NK-92 (cell line): ENCODE results near the gene THAP8.

Experiments used
- DNase-seq: peaks from one replicate; lab custom pipeline; 2025; ENCODE audit not compliant: unreplicated experiment; lab: John Stamatoyannopoulos, UW

Gene THAP8

GRCh38 chr19:36030264-36031148 lies 23.6 kb downstream of the THAP8 start:
- DNase-seq: no peak

DNA sequence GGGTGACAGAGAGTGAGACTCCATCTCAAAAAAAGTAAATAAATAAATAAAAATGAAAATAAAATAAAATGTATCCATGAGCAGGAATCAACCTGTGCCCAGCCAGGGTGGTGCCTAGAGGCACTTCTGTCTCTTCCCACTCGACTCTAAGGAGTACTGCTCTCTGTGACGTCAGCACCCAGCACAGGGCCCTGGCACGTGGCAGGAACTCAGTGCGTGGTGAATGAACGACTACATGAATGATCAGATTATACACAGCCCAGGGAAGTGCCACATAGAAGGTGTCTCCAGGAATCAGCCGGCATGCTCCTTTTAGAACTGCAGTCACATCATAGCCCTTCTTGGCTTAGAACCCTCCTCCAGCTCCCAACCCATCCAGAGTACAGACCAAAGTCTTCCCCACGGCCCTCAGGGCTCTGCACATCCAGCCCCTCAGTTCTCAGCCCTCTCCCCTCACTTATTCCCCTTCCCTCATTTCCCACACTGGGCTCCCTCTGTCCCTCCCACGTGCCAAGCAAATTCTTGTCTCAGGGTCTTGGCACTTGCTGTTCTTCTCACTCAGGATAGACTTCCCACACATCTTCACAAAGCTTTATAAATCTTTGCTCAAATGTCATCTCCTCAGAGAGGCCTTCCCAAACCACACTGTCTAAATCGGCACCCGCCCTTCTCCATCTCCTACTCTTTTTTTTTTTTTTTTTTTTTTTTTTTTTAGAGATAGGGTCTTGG lies 25.6 kb downstream of the THAP8 start:
- DNase-seq: no peak

- no peak for DNase-seq
Observed at GRCh38 chr19:36027696-36028095, 26.4 kb downstream of the THAP8 start.

DNA sequence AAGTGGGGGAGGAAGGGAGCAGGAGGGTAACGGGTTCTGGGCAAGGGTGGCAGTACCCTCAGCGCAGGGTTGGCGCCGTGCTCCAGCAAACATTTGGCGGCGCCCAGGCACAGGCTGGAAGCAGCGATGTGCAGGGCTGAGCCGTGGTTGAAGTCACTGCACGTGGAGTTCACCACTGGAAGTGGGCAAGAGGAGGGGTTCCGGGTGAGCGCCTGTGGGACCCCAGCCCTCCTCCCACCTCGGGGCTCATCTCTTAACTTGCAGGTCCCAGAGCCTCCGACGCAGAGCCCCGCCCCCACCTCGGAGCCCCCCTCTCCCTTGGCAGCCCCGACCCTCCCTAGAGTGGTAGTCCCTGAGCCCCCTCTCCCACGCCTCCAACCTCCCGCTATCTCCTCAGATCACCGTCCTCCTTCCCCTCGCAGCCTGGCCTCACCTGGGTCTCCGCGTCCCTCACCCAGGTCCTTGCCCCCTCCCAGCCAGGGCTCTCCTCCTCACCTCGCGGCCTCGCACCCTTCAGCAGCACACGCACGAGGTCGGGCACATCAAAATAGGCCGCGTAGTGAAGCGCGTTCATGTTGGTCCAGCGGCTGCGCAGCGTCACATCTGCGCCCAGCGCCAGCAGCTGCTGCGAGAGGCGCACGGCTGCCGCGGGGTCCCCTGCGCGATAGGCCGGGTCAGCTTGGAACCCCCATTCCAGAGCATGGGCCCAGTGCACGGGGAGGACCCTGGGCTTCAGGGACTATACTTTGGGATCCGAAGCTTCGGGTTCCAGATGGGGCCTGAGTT lies 27.8 kb downstream of the THAP8 start:
- no peak for DNase-seq

DNA sequence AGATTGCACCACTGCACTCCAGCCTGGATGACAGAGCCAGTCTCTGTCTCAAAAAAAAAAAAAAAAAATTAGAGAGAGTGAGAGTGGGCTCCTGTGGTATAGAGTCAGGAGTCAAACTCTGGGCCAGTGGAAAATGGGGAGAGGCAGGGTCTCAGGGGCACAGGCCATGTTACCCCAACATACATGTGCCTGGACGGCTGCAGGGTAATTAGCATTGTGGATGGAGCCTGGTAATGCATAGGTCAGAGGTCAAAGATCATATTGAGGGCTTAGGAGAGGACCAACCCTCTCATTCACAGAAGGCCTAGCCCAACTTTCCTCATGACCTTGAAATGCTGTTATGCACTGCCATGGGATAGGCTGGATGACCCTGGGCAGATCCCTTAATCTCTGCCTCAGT lies 28.5 kb downstream of the THAP8 start:
- no peak for DNase-seq

DNA sequence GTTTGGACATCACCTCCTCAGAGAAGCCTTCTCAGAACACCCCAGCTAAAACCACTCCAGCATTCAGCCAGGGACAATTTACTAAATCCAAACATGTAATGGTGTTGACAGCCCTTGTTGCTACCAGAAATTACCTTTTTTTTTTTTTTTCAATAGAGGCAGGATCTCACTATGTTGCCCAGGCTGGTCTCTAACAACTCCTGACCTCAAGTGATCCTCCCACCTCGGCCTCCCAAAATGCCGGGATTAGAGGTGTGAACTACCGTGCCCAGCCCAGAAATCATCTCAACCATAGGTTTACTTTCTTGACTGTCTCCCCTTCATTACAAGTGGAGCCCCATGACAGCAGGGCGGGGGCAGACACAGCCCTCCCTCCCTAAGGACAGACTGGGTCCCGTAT lies 30.7 kb downstream of the THAP8 start:
- DNase-seq: no peak

GRCh38 chr19:36019061-36019670 lies 34.9 kb downstream of the THAP8 start:
- DNase-seq: no peak

DNA sequence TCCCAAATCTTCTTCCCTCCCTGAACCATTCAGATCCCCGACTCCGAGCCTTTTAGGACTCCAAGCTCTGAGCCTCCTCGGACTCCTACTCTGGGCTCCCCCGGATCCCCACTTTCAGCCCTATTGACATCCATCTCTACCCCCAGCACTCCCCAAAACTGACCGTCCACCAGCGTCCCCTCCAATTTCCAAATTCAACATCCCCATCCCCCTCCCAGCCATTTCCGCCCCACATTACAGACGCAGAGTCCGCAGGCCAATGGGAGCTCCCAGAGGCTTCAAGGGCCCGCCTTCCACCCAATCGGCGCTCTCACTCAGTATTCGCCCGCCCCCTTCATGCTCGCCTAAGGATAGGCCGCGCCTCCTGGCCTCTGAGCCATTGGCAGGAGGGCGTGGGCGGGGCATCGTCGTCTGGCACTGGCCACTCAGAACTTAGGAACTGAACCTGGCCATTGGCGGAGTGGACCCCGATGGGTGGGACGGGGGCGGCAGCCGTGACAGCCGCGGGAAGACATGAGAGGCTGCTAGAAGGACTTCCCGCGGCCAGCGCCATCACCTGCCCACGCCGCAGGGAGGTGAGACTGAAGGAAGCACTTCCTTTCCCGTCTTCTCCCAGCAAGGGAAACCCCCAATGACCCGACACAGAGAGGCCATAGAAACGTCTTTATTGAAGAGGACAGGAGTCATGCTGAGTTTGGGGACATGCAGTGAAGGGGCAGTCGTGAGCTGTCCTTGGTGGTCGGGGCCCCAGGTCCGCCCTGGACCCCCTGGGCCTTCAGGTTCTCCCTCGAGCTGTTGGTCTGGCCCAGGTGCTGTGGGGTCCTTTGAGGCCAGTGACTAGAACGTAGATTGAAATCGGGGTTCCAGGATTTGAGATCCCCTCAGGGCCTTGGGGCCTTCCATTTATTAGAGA lies 39.8 kb downstream of the THAP8 start, which contains the start of gene ALKBH6:
ALKBH6 (minus strand) TSS at position 202 of the 913 bp plus-strand sequence. CDS start 816 bp downstream, outside the sequence.
- peak; percentile 92 for DNase-seq

GRCh38 chr19:36013280-36014011 lies 40.6 kb downstream of the THAP8 start:
- no peak for DNase-seq

- DNase-seq: no peak
Observed at GRCh38 chr19:36010402-36010801, 43.7 kb downstream of the THAP8 start.

DNA sequence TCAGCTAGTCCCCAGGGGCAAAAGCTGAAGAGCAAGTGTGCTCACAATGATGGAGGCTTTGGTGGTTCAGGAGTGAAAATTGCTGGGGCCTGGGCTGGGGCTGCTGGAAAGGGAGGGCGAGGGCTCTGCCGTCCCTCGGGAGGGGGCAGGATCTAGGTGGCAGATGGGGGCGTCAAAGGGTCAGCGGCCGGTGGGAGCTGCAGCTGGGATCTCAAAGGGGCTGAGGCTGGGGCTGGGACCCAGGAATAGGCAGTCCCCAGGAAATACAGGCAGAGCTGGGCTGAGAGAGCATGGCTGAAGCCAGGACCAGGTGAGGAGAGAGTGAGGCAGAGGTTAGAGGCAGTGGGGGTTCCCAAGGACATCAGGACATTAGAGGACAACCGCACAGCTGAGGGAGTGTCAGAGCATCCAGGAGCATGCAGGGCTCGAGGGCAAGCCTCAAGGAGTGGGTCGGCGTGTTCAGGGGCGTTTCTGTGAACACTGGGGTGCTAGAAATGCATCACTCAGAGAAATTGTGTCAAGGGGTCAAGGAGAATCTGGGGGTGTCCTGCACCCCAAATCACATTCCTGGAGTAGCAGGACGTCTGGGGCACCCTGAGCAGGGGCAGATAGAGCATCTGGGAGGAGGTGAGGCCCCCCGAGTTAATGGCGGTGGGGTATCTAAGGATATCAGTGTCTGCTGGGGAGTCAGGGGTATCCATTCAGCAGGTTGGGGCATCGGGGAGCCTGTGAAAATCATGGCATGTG lies 44.3 kb downstream of the THAP8 start:
- DNase-seq: no peak

DNA sequence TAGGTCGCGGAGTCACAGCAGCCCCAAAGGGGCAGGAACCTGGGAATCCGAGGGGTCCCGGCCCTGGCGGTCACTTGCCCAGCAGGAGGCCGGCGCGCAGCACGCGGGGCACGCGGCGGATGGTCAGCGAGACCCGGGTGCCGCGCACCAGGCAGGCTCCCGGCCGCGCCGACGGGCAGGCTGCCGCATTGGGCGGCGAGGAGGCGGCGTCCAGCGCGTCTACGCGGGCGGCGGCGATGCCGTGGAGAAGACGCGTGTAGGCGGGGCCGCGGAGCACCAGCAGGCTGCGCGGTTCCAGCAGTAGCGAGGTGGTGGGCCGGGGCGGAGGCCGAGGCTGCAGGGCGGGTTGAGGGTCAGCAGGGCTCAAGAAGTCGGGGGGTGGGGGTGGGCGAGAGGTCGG lies 44.9 kb downstream of the THAP8 start:
- no peak for DNase-seq

GRCh38 chr19:36008336-36008978 lies 45.6 kb downstream of the THAP8 start, which contains the start of gene SYNE4:
SYNE4 (minus strand) TSS chr19:36008813; CDS start chr19:36008681, 132 bp downstream.
- DNase-seq: no peak

GRCh38 chr19:36006955-36007354 lies 47.1 kb downstream of the THAP8 start:
- no peak for DNase-seq

GRCh38 chr19:36003284-36003683 lies 50.8 kb downstream of the THAP8 start:
- DNase-seq: no peak

DNA sequence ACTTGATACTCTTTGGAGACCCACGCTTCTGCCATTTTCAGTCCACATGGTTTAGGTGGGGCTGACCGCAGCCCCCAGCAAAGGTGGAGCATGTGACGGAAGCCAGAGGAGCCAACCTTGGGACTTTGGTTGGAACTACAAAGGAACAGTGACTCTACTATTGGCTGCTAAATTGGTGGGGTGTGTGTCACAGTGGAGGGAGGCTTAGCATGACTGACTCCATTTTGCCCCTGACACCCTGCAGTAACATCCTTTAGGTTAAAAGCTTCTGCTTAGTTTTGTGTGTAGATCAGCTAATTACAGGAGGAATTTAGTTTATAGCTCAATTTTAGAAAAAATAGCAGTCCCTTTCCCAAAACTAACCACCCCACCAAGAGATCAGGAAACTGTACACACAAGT lies 52.5 kb downstream of the THAP8 start:
- DNase-seq: no peak

DNA sequence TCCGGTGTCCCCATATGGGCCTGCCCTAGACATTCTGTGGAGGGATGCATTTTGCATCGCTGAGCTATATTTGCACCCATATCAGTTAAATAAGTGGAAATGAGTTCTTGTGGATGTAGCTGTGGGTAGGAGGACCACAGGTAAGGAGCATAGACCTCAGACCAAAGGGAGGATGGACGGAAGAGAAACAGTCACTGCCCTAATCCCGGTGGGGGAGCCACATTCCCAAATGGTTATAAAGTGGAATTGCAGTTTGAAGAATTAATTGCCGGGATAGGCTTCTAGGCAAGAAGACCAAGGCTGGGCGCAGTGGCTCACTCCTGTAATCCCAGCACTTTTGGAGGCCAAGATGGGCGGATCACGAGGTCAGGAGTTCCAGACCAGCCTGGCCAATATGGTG lies 57.3 kb downstream of the THAP8 start:
- no peak for DNase-seq
